ENCODE results near the gene DCP1A. TPM values are rescaled to one million over a fixed set of nuclear protein-coding genes. Genes with fewer than 3 reads are reported as not detected.

The DCP1A gene
- total RNA-seq, 1 donor from 2014 or later = 22.8 TPM

DNA sequence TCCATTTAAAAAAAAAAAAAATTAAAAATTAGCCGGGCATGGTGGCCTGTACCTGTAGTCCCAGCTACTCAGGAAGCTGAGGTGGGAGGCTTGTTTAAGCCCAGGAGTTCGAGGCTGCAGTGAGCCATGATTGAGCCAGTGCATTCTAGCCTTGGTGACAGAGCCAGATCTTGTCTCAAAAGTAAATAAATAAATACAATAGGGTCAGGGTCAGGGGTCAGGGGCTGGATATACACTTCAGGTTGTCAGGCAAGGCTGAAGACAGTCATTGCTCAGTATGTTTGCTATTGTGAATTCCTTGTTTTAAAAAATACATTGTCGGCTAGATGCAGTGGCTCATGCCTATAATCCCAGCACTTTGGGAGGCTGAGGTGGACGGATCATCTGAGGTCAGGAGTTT, 83.4 kb downstream of the DCP1A start:
- no peak for ATAC-seq

DNA sequence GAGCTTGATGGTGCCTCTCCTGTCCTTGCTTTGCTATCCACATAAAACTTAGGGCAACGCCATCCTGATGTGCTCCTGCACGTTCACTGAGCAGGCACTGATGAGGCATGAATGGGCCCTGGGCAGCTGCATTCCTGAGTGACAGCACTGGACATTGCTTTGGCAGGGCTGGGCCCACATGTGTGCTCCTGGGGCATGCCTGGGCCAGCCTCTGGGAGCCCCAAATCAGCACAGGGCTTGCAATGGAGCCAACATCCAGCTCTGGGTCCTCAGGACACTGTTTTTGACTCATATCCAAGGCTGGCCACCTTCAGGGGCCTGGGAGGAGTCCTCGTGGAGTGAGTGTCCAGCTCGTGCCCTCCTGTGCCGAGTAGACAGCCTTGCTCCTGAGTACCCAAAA, 85.6 kb downstream of the DCP1A start:
- Histone ChIP-seq H3K4me1 (no peaks in the 10 kb centered on the region), H3K9me3 (no peaks in the 10 kb centered on the region), H3K27ac (no peak overlapping the region), H3K36me3 (no peaks in the 10 kb centered on the region), H3K4me3 (no peak overlapping the region), H3K27me3 (no peaks in the 10 kb centered on the region)
- DNase-seq = no peak
- ATAC-seq = no peak
- intact Hi-C loops (cut with DNase I) = no loop called here
- TF ChIP-seq, protein P1, sequence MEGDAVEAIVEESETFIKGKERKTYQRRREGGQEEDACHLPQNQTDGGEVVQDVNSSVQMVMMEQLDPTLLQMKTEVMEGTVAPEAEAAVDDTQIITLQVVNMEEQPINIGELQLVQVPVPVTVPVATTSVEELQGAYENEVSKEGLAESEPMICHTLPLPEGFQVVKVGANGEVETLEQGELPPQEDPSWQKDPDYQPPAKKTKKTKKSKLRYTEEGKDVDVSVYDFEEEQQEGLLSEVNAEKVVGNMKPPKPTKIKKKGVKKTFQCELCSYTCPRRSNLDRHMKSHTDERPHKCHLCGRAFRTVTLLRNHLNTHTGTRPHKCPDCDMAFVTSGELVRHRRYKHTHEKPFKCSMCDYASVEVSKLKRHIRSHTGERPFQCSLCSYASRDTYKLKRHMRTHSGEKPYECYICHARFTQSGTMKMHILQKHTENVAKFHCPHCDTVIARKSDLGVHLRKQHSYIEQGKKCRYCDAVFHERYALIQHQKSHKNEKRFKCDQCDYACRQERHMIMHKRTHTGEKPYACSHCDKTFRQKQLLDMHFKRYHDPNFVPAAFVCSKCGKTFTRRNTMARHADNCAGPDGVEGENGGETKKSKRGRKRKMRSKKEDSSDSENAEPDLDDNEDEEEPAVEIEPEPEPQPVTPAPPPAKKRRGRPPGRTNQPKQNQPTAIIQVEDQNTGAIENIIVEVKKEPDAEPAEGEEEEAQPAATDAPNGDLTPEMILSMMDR (IDR thresholded peaks at IDR 0.05) = no peak

More for the DNA sequence above, 83.4 kb downstream of the DCP1A start:
- no peaks in the 10 kb centered on the region for H3K36me3 ChIP-seq
- intact Hi-C loops (cut with DNase I) = no loop called here
- no peaks in the 10 kb centered on the region for H3K27me3 ChIP-seq
- no peak overlapping the region for H3K27ac ChIP-seq
- no peak for DNase-seq
- no peaks in the 10 kb centered on the region for H3K9me3 ChIP-seq
- no peaks in the 10 kb centered on the region for H3K4me1 ChIP-seq
- H3K4me3 ChIP-seq = no peak overlapping the region
- TF ChIP-seq, protein P1 (IDR thresholded peaks at IDR 0.05) = no peak

DNA sequence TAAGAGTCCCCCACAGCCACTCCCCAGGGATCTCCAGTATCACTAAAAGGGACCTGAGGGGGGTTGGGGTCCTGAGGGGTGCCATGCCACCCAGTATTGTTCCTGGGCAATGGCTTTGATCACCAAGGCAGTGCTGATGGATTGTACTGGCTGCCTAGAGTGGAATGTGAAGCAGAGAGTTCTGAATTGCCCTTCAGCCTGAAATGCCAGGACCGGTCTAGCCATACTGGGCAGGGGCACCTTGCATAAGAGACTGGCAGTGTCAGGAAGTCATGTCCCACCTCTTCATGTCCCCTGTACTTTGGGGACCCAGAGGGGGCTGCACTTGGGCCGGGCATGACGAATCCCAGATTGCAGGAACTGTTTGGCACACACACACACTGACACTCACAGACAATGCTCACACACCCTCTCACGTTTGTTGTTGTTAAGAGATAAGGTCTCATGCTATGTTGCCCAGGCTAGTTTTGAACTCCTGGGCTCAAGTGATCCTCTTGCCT, 87.0 kb downstream of the DCP1A start:
- intact Hi-C loops (cut with DNase I) = no loop called here
- TF ChIP-seq, protein P1 (IDR thresholded peaks at IDR 0.05) = no peak
- peaks cover 4% of the 10 kb centered on the region for H3K4me1 ChIP-seq
- H3K36me3 ChIP-seq = no peaks in the 10 kb centered on the region
- no peaks in the 10 kb centered on the region for H3K9me3 ChIP-seq
- DNase-seq = no peak
- no peak overlapping the region for H3K4me3 ChIP-seq
- H3K27ac ChIP-seq = no peak overlapping the region
- ATAC-seq = no peak
- no peaks in the 10 kb centered on the region for H3K27me3 ChIP-seq

DNA sequence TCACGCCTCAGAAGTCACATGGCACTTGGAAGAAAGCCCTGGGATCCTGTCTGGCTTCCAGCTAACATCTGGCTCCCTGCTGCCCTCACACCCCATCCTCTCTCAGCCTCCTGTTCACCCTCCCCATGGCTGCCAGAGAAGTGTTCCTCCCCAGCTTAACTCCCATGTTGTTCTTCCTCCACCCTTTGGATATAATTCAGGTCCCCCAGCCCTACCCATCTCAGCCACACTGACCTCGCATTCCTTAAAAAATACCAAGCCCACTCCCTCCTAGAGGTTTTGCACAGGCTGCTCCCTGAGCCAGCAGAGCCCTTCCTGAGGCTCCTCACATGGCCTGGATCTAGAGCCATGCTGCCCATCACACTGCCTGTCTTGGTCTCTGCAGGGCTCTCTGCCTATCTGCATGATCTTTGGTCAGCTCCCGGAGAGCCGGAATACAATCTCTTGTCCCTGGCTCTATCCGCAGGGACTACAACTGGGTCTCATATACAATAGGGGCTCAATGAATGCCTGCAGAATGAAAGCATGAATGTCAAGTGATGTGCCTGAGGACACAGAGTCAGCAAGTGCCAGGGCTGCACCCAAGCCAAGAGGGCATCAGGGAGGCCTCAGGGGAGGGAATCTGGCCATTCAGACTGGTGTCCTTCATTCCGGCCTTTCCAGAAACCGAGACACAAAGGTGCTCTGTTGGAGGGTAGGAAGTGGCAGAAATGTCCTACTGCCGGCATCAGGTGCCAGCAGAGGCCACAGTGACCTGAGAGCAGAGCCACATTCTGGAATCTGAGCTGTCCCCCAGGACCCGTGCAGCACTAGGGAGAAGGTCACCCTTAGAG, 87.7 kb downstream of the DCP1A start:
- DNase-seq = no peak
- H3K36me3 ChIP-seq = no peaks in the 10 kb centered on the region
- no peak overlapping the region for H3K27ac ChIP-seq
- H3K27me3 ChIP-seq = no peaks in the 10 kb centered on the region
- no peaks in the 10 kb centered on the region for H3K9me3 ChIP-seq
- H3K4me3 ChIP-seq = no peak overlapping the region
- TF ChIP-seq, protein P1 (IDR thresholded peaks at IDR 0.05) = no peak
- intact Hi-C loops (cut with DNase I) = no loop called here
- H3K4me1 ChIP-seq = peaks cover 4% of the 10 kb centered on the region
- ATAC-seq = no peak

DNA sequence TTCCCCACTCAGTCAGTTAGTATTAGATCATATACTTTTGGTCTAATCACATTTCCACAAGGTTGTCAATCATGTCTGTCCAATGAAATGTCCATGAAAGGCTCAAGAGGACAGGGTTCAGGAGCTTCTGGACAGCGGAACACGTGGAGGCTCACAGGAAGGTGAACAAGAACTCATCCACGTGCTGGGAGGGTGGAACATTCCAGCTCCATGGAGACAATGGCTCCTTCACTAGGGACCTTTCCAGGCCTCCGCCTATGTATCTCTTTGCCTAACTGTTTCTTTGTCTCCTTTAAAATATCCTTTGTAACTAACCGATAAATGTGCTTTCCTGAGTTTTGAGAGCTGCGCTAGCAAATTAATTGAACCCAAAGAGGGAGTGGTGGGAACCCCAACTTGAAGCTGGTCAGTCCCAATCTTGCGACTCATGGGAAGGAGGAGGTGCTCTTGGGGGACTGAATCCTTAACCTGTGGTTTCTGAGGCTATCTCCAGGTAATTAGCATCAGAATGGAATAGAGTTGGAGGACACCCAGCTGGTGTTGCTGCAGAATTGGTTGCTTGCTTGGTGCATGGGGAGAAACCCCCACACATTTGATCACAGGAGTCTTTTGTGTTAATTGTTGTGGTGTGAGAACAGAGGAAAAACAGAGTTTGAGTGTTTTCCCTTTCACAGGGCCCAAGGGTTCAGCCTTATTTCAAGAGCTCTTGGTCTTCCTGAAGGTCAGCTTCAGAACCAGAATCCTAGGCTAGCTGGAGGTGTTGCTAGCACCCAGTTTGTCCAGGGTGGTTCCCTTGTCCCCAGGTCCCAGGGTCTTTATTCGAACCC, 88.5 kb downstream of the DCP1A start:
- H3K27ac ChIP-seq = no peak overlapping the region
- intact Hi-C loops (cut with DNase I) = no loop called here

More for the DNA sequence above, 88.5 kb downstream of the DCP1A start:
- no peaks in the 10 kb centered on the region for H3K27me3 ChIP-seq
- H3K4me3 ChIP-seq = no peak overlapping the region
- TF ChIP-seq, protein P1 (IDR thresholded peaks at IDR 0.05) = no peak
- H3K4me1 ChIP-seq = peaks cover 5% of the 10 kb centered on the region
- no peaks in the 10 kb centered on the region for H3K9me3 ChIP-seq
- no peak for ATAC-seq
- DNase-seq = no peak
- no peaks in the 10 kb centered on the region for H3K36me3 ChIP-seq

Data from upper lobe of right lung (tissue), 1 donor.